A549 (cell line): ENCODE data around the gene NEK4. TPM values are rescaled to one million over a fixed set of nuclear protein-coding genes. Genes with fewer than 3 reads are reported as not detected.

Source experiments
- ATAC-seq, 2 experiments: fragments of 200-7000 bp in 1 of 2; fragments of >200 bp in 1 of 2; cut with Nextera tagmentation in 1 of 2; cut with Tn5 transposase in 1 of 2; 3 replicates each; pipeline versions ENCODE4 v1.8.0 to v1.9.1; 2018 to 2020; ENCODE audit warnings: mild to moderate bottlenecking in 1 of 2, moderate library complexity in 1 of 2
- CTCF ChIA-PET: fragments of 300-600 bp; sonication (Branson Sonifier 250); formaldehyde crosslinking; extraction: SDS; loops from one replicate; lab custom pipeline; 2021; ENCODE audit warnings: antibody characterized with exemption, inconsistent platforms; lab: Yijun Ruan, JAX
- POLR2A ChIA-PET: fragments of 350-600 bp; formaldehyde crosslinking; extraction: SDS; loops from one replicate; lab custom pipeline; 2021; ENCODE audit warnings: antibody characterized with exemption, inconsistent platforms; lab: Yijun Ruan, JAX
- DNase-seq, 2 experiments: peaks; one replicate each; pipeline versions ENCODE4 v3.0.0 to v3.0.0-alpha.2; 2011 to 2016; ENCODE audit warnings: low read depth in 1 of 2, low spot score in 1 of 2
- FAIRE-seq: peaks from 2 replicates; lab custom pipeline; 2011; peaks lifted over from hg19 to GRCh38; lab: Jason Lieb, UNC
- H3K27ac ChIP-seq, 2 experiments: fragments of >200 bp; sonication (Bioruptor Twin); formaldehyde crosslinking; 3 replicates each; pipeline ENCODE4 v1.5.1; 2016 to 2017
- H3K4me1 ChIP-seq: fragments of >200 bp; sonication (Bioruptor Twin); formaldehyde crosslinking; 3 replicates; pipeline ENCODE4 v1.6.1; 2016
- H3K4me2 ChIP-seq: fragments of >200 bp; sonication (Bioruptor Twin); formaldehyde crosslinking; 3 replicates; pipeline ENCODE4 v1.6.1; 2016
- H3K4me3 ChIP-seq: fragments of >200 bp; sonication (Bioruptor Twin); formaldehyde crosslinking; 3 replicates; pipeline ENCODE4 v1.5.1; 2016
- H3K9me3 ChIP-seq: fragments of >200 bp; sonication (Bioruptor Twin); formaldehyde crosslinking; 3 replicates; pipeline ENCODE4 v1.6.1; 2016
- BHLHE40 ChIP-seq: IDR thresholded peaks from 2 replicates; pipeline ENCODE4 v1.6.1; 2012; ENCODE audit warnings: low read depth, low read length, inconsistent platforms
- ELK1 ChIP-seq: fragments of 150-350 bp; IDR thresholded peaks from 2 replicates; pipeline ENCODE4 v1.6.1; 2014; ENCODE audit warnings: low read depth, mild to moderate bottlenecking, low read length
- EP300 ChIP-seq, 2 experiments: fragments of >200 bp; sonication (Bioruptor Twin); formaldehyde crosslinking; IDR thresholded peaks; 2 replicates in 1 of 2; 3 replicates in 1 of 2; pipeline ENCODE4 v1.6.1; 2016 to 2017
- ESRRA ChIP-seq: fragments of 150-350 bp; IDR thresholded peaks from 2 replicates; pipeline ENCODE4 v1.6.1; 2014; ENCODE audit warnings: mild to moderate bottlenecking, low read length, borderline replicate concordance
- FOSL2 ChIP-seq, 2 experiments: fragments of 450-650 bp in 1 of 2; fragments of >200 bp in 1 of 2; sonication (Bioruptor Twin) in 1 of 2; formaldehyde crosslinking; IDR thresholded peaks; 2 replicates each; pipeline versions ENCODE4 v1.5.0 to v1.6.1; 2016 to 2020; ENCODE audit warnings: mild to moderate bottlenecking in 1 of 2, moderate library complexity in 1 of 2
- GATA3 ChIP-seq: IDR thresholded peaks from 2 replicates; pipeline ENCODE4 v1.6.1; 2012; ENCODE audit warnings: borderline replicate concordance
- HES2 ChIP-seq: fragments of >200 bp; sonication (Bioruptor Twin); formaldehyde crosslinking; IDR thresholded peaks from 2 replicates; pipeline ENCODE4 v1.6.1; 2016
- HEYL ChIP-seq: fragments of 250-450 bp; sonication (Bioruptor Pico); IDR thresholded peaks from 2 replicates; pipeline ENCODE4 v1.8.0; 2021; ENCODE audit warnings: mild to moderate bottlenecking, moderate library complexity
- HMGXB4 ChIP-seq: fragments of 250-450 bp; sonication (Bioruptor Pico); IDR thresholded peaks from 2 replicates; pipeline ENCODE4 v1.5.0; 2021; ENCODE audit warnings: mild to moderate bottlenecking, moderate library complexity, borderline replicate concordance
- JUNB ChIP-seq: fragments of >200 bp; sonication (Bioruptor Twin); formaldehyde crosslinking; IDR thresholded peaks from 2 replicates; pipeline ENCODE4 v1.6.1; 2016
- MAFK ChIP-seq: fragments of 450-650 bp; IDR thresholded peaks from 2 replicates; pipeline ENCODE4 v1.6.1; 2014; ENCODE audit not compliant: partially characterized antibody
- MAX ChIP-seq: IDR thresholded peaks from 2 replicates; pipeline ENCODE4 v1.6.1; 2012
- MAZ ChIP-seq: fragments of 150-350 bp; IDR thresholded peaks from 2 replicates; pipeline ENCODE4 v1.6.1; 2014; ENCODE audit warnings: antibody characterized with exemption, low read depth, low read length, borderline replicate concordance
- NFE2L2 ChIP-seq: fragments of 150-350 bp; conservative IDR thresholded peaks from 2 replicates; pipeline ENCODE4 v1.6.1; 2014; ENCODE audit warnings: low read length
- NR3C1 ChIP-seq: fragments of >200 bp; sonication (Bioruptor Twin); formaldehyde crosslinking; IDR thresholded peaks from 3 replicates; pipeline ENCODE4 v1.6.1; 2017
- PHF8 ChIP-seq: fragments of 200-600 bp; sonication (generic); IDR thresholded peaks from 2 replicates; pipeline ENCODE4 v1.6.1; 2016; ENCODE audit warnings: low read depth, mild to moderate bottlenecking, antibody characterized with exemption, moderate library complexity, borderline replicate concordance
- RAD21 ChIP-seq, 2 experiments: fragments of >200 bp in 1 of 2; sonication (Bioruptor Twin) in 1 of 2; formaldehyde crosslinking in 1 of 2; IDR thresholded peaks in 1 of 2; conservative IDR thresholded peaks in 1 of 2; 2 replicates in 1 of 2; 3 replicates in 1 of 2; pipeline ENCODE4 v1.6.1; 2012 to 2018; ENCODE audit warnings: inconsistent platforms in 1 of 2
- RFX5 ChIP-seq: fragments of 450-650 bp; IDR thresholded peaks from 2 replicates; pipeline ENCODE4 v1.7.1; 2014; ENCODE audit warnings: antibody characterized with exemption, mild to moderate bottlenecking, moderate library complexity
- RNF2 ChIP-seq: fragments of 200-600 bp; sonication (generic); IDR thresholded peaks from 2 replicates; pipeline ENCODE4 v1.6.1; 2016; ENCODE audit warnings: low read depth, mild to moderate bottlenecking, antibody characterized with exemption, moderate library complexity, borderline replicate concordance
- SMC3 ChIP-seq: fragments of >200 bp; sonication (Bioruptor Twin); formaldehyde crosslinking; IDR thresholded peaks from 3 replicates; pipeline ENCODE4 v1.6.1; 2018; ENCODE audit warnings: inconsistent platforms
- SREBF2 ChIP-seq: fragments of 450-650 bp; IDR thresholded peaks from 2 replicates; pipeline ENCODE4 v1.6.1; 2014; ENCODE audit warnings: mild to moderate bottlenecking, moderate library complexity
- WGBS: methylation state at CpG from one replicate; pipeline ENCODE4 v1.1.6; 2017; ENCODE audit errors: missing lambda C conversion rate; 5-methylcytosine and 5-hydroxymethylcytosine counted together
- polyA plus RNA-seq, 4 experiments: library from polyadenylated mRNA; depleted of rRNA in 3 of 4; stranded (reverse); fragments of >200 nt; fragmentation: RNase III in 1 of 4; extraction: RNeasy Plus Mini Kit Qiagen cat#74134 plus additional on column Dnase treatment in 1 of 4; gene quantifications; 2 replicates in 3 of 4; 3 replicates in 1 of 4; pipeline ENCODE4 v1.2.3, GENCODE V29; 2011 to 2017

Gene NEK4
- polyA plus RNA-seq, 2 of the 4 experiments (the other 2 are of a cell fraction): 12.1 to 19.4 TPM

GRCh38 chr3:52754373-52754772 is 16.4 kb downstream of the NEK4 start:
- Histone ChIP-seq H3K4me2 (no peak overlapping the region), H3K4me3 (no peak overlapping the region), H3K9me3 (no peaks in the 10 kb centered on the region), H3K27ac (no peak overlapping the region), H3K4me1 (no peaks in the 10 kb centered on the region)
- WGBS: 94% methylated on average over 4 of the region's 4 CpGs
- ChIA-PET POLR2A (no interaction called here), CTCF (no interaction called here)
- FAIRE-seq: no peak
- TF ChIP-seq MAFK (peak; percentile 24), RNF2 (no peak)
- no peak for DNase-seq
- no peak for ATAC-seq

- no peak for DNase-seq
- TF ChIP-seq MAFK (peak; percentile 80), NFE2L2 (peak; percentile 41; the same call in 1 of the 2 replicates), MAX (no peak)
- TF ChIP-seq, all 56 proteins: peak for 2
- Histone ChIP-seq H3K4me1 (no peaks in the 10 kb centered on the region), H3K4me3 (no peak overlapping the region), H3K4me2 (no peak overlapping the region), H3K27ac (0 out of 6 replicates have a peak overlapping the region, but pooled peaks of 1 of the 2 experiments have one; percentile 37), H3K9me3 (no peaks in the 10 kb centered on the region)
- ChIA-PET POLR2A (no interaction called here), CTCF (no interaction called here)
- no peak for ATAC-seq
- no peak for FAIRE-seq
- WGBS: 94% methylated on average over 3 of the region's 3 CpGs
Measured at GRCh38 chr3:52752045-52752660, 18.6 kb downstream of the NEK4 start.

- no peak overlapping the region for H3K4me2 ChIP-seq
- ATAC-seq: no peak
- TF ChIP-seq NR3C1: no peak
- TF ChIP-seq RAD21 (conservative IDR thresholded peaks at IDR 0.05 in 1 of 2, IDR thresholded peaks at IDR 0.05 in 1 of 2): no peak
- TF ChIP-seq HEYL (CRISPR knock-in tag): no peak
- TF ChIP-seq ESRRA: no peak
- no peak for TF ChIP-seq ELK1
- TF ChIP-seq MAFK: no peak
- TF ChIP-seq RFX5: no peak
- no peak for DNase-seq
- H3K4me3 ChIP-seq: no peak overlapping the region
- FAIRE-seq: no peak
- H3K9me3 ChIP-seq: no peaks in the 10 kb centered on the region
- 88% methylated on average over 2 of the region's 2 CpGs for WGBS
- ChIA-PET POLR2A (no interaction called here), CTCF (interaction anchor here (1.0 to 1.3 kb wide), 3 partner anchors 10 to 15 kb away, joined by 3 to 4 read pairs (median 3); no protein-coding TSS in a partner anchor)
- H3K4me1 ChIP-seq: no peaks in the 10 kb centered on the region
- H3K27ac ChIP-seq: no peak overlapping the region
Measured at GRCh38 chr3:52743721-52744120, 27.0 kb downstream of the NEK4 start.

GRCh38 chr3:52743152-52743551 is 27.6 kb downstream of the NEK4 start:
- Histone ChIP-seq H3K4me2 (no peak overlapping the region), H3K9me3 (no peaks in the 10 kb centered on the region), H3K4me3 (no peak overlapping the region)
- ATAC-seq (no peak), DNase-seq (no peak)
- ChIA-PET CTCF (interaction anchor here (0.6 to 1.3 kb wide), 4 partner anchors 10 to 330 kb away, joined by 3 to 4 read pairs (median 3); no protein-coding TSS in a partner anchor), POLR2A (no interaction called here)
- TF ChIP-seq SMC3: no peak
- TF ChIP-seq SREBF2: no peak
- TF ChIP-seq JUNB: no peak
- TF ChIP-seq GATA3: no peak
- no peak for TF ChIP-seq MAZ
- TF ChIP-seq BHLHE40: no peak
- TF ChIP-seq EP300 (IDR thresholded peaks at IDR 0.05): no peak
- no peak for TF ChIP-seq FOSL2 (IDR thresholded peaks at IDR 0.05)
- no peak for TF ChIP-seq FOSL2 (CRISPR knock-in tag; IDR thresholded peaks at IDR 0.05)
- no peak for TF ChIP-seq RAD21 (conservative IDR thresholded peaks at IDR 0.05 in 1 of 2, IDR thresholded peaks at IDR 0.05 in 1 of 2)
- no peak for TF ChIP-seq HES2
- TF ChIP-seq HMGXB4 (CRISPR knock-in tag): no peak
- TF ChIP-seq PHF8: no peak
- TF ChIP-seq, all 56 proteins: peak for 0
- Histone ChIP-seq H3K27ac (no peak overlapping the region), H3K4me1 (no peaks in the 10 kb centered on the region)
- no peak for FAIRE-seq
- WGBS: 97% methylated on average over 5 of the region's 5 CpGs
